RWPE2 (cell line): ENCODE data around the gene KARS1.

Source experiments
- ATAC-seq: fragments of 200-7000 bp; cut with Tn5 transposase; 3 replicates; pipeline ENCODE4 v1.9.1; 2021; ENCODE audit warnings: low read depth
- DNase-seq: peaks from one replicate; pipeline ENCODE4 v3.0.0-alpha.2; 2020; ENCODE audit warnings: low spot score
- H3K27ac ChIP-seq: fragments of 450-650 bp; 2 replicates; pipeline ENCODE4 v1.5.1; 2017; ENCODE audit warnings: mild to moderate bottlenecking; ENCODE audit not compliant: poor library complexity, severe bottlenecking
- H3K27me3 ChIP-seq: fragments of 250-450 bp; sonication (Bioruptor Pico); 2 replicates; pipeline ENCODE4 v1.5.1; 2021; ENCODE audit warnings: mild to moderate bottlenecking, moderate library complexity; ENCODE audit not compliant: insufficient read depth, poor library complexity, severe bottlenecking
- H3K36me3 ChIP-seq: fragments of 250-450 bp; sonication (Bioruptor Pico); 2 replicates; pipeline ENCODE4 v1.5.1; 2020; ENCODE audit warnings: low read depth, mild to moderate bottlenecking, moderate library complexity
- H3K4me1 ChIP-seq: fragments of 250-450 bp; sonication (Bioruptor Pico); 2 replicates; pipeline ENCODE4 v1.5.1; 2021; ENCODE audit warnings: mild to moderate bottlenecking, moderate library complexity; ENCODE audit not compliant: insufficient read depth, poor library complexity, severe bottlenecking
- H3K4me3 ChIP-seq: fragments of 250-450 bp; sonication (Bioruptor Pico); 2 replicates; pipeline ENCODE4 v1.5.1; 2021; ENCODE audit warnings: mild to moderate bottlenecking, moderate library complexity; ENCODE audit not compliant: severe bottlenecking
- H3K9me3 ChIP-seq: fragments of 250-450 bp; sonication (Bioruptor Pico); 2 replicates; pipeline ENCODE4 v1.5.1; 2021; ENCODE audit warnings: mild to moderate bottlenecking, moderate library complexity; ENCODE audit not compliant: severe bottlenecking
- TF ChIP-seq, protein P1 (sequence below): fragments of 450-650 bp; IDR thresholded peaks from one replicate; pipeline ENCODE4 v1.5.1; 2017; ENCODE audit warnings: mild to moderate bottlenecking, moderate library complexity; ENCODE audit not compliant: poor library complexity, severe bottlenecking

The KARS1 gene

DNA sequence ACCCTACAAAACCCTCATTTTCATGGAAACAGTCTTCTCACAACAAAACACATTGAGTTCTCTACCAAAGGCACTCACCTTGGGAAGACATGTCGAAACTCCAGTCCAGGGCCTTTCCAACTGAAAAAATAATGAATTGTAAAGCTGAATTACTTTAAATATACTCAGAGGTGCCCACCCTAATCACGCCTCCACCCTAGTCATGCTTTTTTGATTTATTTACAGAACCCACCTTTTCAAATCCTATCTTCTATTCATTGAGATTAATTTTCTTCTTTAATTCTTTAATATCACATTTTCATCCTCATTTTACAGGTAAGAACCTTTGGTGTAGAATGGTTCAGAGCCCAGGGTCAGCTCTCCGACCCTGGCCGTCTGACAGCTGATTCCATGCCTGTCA lies 29.4 kb upstream of the KARS1 start, which contains the start of gene CPHXL2:
Gene CPHXL2 (minus strand): TSS at position 101 of the 400 bp plus-strand sequence. CDS start 10 bp downstream, at position 91.
- DNase-seq = no peak
- ATAC-seq = no peak
- TF ChIP-seq, protein P1, sequence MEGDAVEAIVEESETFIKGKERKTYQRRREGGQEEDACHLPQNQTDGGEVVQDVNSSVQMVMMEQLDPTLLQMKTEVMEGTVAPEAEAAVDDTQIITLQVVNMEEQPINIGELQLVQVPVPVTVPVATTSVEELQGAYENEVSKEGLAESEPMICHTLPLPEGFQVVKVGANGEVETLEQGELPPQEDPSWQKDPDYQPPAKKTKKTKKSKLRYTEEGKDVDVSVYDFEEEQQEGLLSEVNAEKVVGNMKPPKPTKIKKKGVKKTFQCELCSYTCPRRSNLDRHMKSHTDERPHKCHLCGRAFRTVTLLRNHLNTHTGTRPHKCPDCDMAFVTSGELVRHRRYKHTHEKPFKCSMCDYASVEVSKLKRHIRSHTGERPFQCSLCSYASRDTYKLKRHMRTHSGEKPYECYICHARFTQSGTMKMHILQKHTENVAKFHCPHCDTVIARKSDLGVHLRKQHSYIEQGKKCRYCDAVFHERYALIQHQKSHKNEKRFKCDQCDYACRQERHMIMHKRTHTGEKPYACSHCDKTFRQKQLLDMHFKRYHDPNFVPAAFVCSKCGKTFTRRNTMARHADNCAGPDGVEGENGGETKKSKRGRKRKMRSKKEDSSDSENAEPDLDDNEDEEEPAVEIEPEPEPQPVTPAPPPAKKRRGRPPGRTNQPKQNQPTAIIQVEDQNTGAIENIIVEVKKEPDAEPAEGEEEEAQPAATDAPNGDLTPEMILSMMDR = no peak
- H3K9me3 ChIP-seq = no peaks in the 10 kb centered on the region
- H3K27me3 ChIP-seq = no peaks in the 10 kb centered on the region
- no peak within 1 kb of the TSS for H3K4me3 ChIP-seq
- no peaks in the 10 kb centered on the region for H3K36me3 ChIP-seq
- H3K27ac ChIP-seq = no peak within 1 kb of the TSS
- H3K4me1 ChIP-seq = no peaks in the 10 kb centered on the region

DNA sequence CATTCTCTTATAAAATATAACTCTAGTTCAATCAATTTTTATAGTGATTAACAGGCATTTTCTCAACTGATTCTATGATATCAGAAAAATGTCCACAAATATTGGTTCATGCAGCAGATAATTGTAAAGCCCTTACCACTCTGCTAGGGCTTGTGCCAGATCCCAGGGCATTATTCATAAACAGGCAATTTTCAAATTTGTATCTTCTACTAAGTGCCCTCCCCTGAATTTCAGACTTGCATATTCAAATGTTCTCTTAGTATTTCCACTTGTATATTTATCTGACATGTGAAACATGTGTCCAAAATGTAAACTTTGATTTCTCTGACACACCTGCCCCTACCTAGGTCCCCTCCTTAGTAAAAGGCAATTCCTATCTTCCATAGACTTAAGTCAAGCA lies 20.0 kb upstream of the KARS1 start:
- ATAC-seq = no peak
- Histone ChIP-seq H3K4me3 (no peak overlapping the region), H3K36me3 (no peaks in the 10 kb centered on the region), H3K4me1 (no peaks in the 10 kb centered on the region), H3K9me3 (no peaks in the 10 kb centered on the region), H3K27me3 (no peaks in the 10 kb centered on the region), H3K27ac (no peak overlapping the region)
- TF ChIP-seq, protein P1 = no peak
- DNase-seq = no peak

DNA sequence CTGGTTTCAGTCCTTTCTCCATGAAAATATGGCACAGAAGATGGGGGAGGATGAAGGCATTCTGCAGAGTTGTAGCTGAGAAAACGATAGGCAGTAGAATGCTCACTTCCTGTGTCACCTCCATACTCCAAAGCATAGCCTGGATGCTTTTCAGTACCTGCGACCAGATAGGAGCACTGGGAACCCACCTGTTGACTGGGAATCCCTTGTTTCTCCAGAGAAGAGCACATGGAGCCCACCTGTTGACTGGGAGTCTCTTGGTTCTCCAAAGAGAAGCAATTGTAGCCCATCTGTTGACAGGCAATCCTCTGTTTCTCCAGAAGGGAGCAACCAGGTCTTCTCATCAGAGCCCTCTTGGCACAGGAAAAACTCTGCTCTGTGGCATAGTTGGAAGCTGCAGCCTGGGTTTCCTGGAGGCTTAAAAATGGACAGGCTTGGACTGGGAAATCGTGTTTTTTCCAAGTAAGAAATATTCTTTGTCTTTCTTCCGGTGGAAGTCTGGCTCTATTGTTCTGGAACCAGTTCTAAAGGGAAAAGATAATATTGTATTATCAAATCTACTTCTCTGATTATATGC lies 13.3 kb upstream of the KARS1 start:
- Histone ChIP-seq H3K9me3 (no peaks in the 10 kb centered on the region), H3K4me1 (no peaks in the 10 kb centered on the region), H3K27me3 (no peaks in the 10 kb centered on the region), H3K4me3 (no peak overlapping the region), H3K36me3 (peaks cover 36% of the 10 kb centered on the region), H3K27ac (no peak overlapping the region)
- ATAC-seq = no peak
- DNase-seq = no peak
- TF ChIP-seq, protein P1 = no peak

DNA sequence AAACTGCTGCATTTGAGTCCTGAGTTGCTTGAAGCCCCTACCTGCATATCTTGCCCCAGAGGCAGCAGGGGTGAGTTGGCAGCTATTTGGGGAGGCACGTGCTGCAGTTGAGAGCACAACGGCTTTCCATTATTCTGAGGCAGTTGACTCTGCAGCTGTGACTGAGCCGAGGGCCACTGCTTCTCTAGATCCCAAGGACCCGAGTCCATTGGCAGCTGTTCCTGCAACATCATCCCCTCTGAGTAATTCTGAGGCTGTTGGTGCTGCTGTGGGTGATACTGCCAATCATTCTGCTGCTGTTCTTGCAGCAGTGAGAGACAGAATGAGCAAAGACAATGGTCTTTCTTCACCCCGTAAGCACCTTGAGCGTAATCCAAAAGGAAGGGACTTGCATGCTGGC lies 12.9 kb upstream of the KARS1 start:
- no peaks in the 10 kb centered on the region for H3K9me3 ChIP-seq
- no peak overlapping the region for H3K27ac ChIP-seq
- H3K36me3 ChIP-seq = peaks cover 41% of the 10 kb centered on the region
- DNase-seq = no peak
- TF ChIP-seq, protein P1 = no peak
- no peaks in the 10 kb centered on the region for H3K27me3 ChIP-seq
- no peaks in the 10 kb centered on the region for H3K4me1 ChIP-seq
- no peak for ATAC-seq
- H3K4me3 ChIP-seq = no peak overlapping the region

DNA sequence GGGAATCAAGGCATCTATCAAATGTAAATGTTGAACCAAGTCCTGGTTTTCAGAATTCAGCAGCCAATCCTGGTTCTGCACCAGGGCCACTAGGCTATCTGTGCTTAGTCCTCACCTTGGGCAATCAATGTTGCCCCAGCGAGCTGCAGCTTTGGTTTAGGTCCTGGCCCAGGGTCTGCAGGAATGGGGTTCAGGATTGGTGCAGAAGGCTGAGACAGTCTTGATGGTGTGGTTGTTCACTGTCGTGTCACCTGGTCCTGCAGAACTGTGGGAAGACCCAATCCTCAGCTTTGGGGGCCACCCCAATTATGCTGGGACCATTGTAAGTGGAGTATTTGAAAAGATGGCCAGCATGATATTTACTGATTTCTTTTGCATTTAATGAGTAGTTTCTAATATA lies 10.7 kb upstream of the KARS1 start:
- no peak overlapping the region for H3K27ac ChIP-seq
- no peaks in the 10 kb centered on the region for H3K27me3 ChIP-seq
- ATAC-seq = no peak
- no peak for DNase-seq
- TF ChIP-seq, protein P1 = no peak
- no peaks in the 10 kb centered on the region for H3K9me3 ChIP-seq
- H3K4me1 ChIP-seq = no peaks in the 10 kb centered on the region
- peaks cover 62% of the 10 kb centered on the region for H3K36me3 ChIP-seq
- H3K4me3 ChIP-seq = no peak overlapping the region
